ENCODE data around the gene WASL. TPM values are rescaled to one million over a fixed set of nuclear protein-coding genes. Genes with fewer than 3 reads are reported as not detected.

WASL gene
- total and polyA plus RNA-seq, 10 of the 15 experiments (the other 5 are each of a cell fraction or from before 2014, with no cell fraction given), result 2.0 to 6.4 (median 3.5) TPM

DNA sequence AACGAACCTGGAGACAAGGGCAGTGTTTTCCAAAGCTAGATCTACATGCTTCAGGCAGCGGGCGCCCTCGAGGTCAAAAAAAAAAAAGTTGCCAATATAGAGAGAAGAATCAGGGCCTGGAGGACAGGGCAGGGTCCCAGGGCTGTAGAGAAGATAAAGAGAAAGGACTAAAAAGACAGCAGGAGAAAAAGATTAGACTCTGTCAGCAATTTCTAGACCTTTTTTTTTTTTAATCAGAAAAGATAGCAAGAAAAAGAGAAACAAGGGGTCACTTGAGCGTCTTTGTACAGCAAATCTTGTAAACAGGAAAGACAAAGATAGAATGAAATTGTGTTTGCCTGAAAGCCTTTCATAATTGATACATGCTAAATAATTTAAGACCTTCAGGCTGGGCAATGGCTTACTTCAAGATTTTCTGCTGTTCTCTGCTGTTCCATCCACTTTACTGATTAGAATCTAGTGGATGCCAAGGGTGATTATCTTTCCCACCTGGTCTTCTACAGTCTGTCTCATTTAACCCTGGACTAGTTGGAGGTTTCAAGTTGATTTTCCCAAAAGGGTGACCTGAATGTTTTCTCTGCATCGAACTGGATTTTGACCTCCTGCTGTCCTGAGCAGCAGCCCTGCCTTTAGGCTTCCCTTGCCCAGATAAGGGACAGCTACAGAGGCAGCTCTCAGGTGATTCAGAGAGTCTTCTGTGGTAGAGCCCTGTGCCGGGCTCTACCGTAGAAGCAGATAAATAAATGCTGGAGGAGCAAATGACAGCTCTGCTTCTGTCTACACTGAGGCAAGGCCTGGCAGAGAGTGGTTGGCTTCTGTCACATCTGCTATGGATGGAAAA is 88.1 kb downstream of the WASL start (continued):
- TF ChIP-seq REST (IDR thresholded peaks at IDR 0.05; ENCODE audit: low read depth, low read length) (no peak), EZH2 (IDR thresholded peaks at IDR 0.05; ENCODE audit: borderline replicate concordance, control insufficient read depth, low read depth, low read length) (no peak), ETV6 (conservative IDR thresholded peaks at IDR 0.05 in 1 of 2, IDR thresholded peaks at IDR 0.05 in 1 of 2; ENCODE audit: borderline replicate concordance in 1 of 2, low read depth in 1 of 2) (no peak), MXI1 (IDR thresholded peaks at IDR 0.05; ENCODE audit: low read depth, low read length) (no peak), ATF7 (IDR thresholded peaks at IDR 0.05; ENCODE audit: low read depth) (no peak), STAT3 (IDR thresholded peaks at IDR 0.05; ENCODE audit: low read depth, low read length) (no peak), IRF3 (IDR thresholded peaks at IDR 0.05) (no peak), PAX8 (IDR thresholded peaks at IDR 0.05) (no peak), WRNIP1 (IDR thresholded peaks at IDR 0.05; ENCODE audit: borderline replicate concordance, low read depth, low read length) (no peak)
